Hematopoietic multipotent progenitor cell treated with erythropoietin and hydrocortisone succinate and interleukin-3 and kit ligand, for 8 days (in vitro differentiated cells): Measurements from ENCODE around the gene KSR2.

Experiments
- DNase-seq: peaks from one replicate; pipeline ENCODE4 v3.0.0-alpha.2; 2015

KSR2 gene

GRCh38 chr12:117599849-117600248 lies 368.9 kb downstream of the KSR2 start:
- no peak for DNase-seq

GRCh38 chr12:117596968-117597367 lies 371.8 kb downstream of the KSR2 start:
- DNase-seq: no peak

- DNase-seq: no peak
Measured at GRCh38 chr12:117595751-117596150, 373.0 kb downstream of the KSR2 start.

- no peak for DNase-seq
Measured at GRCh38 chr12:117594481-117594880, 374.3 kb downstream of the KSR2 start.

- DNase-seq: no peak
Measured at GRCh38 chr12:117593815-117594400, 374.9 kb downstream of the KSR2 start.

GRCh38 chr12:117592588-117593305 lies 376.0 kb downstream of the KSR2 start:
- no peak for DNase-seq

- no peak for DNase-seq
Measured at GRCh38 chr12:117590999-117591398, 377.8 kb downstream of the KSR2 start.

GRCh38 chr12:117590386-117590785 lies 378.4 kb downstream of the KSR2 start:
- DNase-seq: no peak

- no peak for DNase-seq
Measured at GRCh38 chr12:117589021-117589420, 379.8 kb downstream of the KSR2 start.

- peak; percentile 47 for DNase-seq
Measured at GRCh38 chr12:117587631-117588287, 381.0 kb downstream of the KSR2 start.

- no peak for DNase-seq
Measured at GRCh38 chr12:117583677-117584225, 385.0 kb downstream of the KSR2 start.

- DNase-seq: no peak
Measured at GRCh38 chr12:117583092-117583491, 385.7 kb downstream of the KSR2 start.

GRCh38 chr12:117582135-117582784 lies 386.5 kb downstream of the KSR2 start:
- DNase-seq: no peak

- DNase-seq: peak; percentile 30
Measured at GRCh38 chr12:117580718-117581062, 388.1 kb downstream of the KSR2 start.

GRCh38 chr12:117580015-117580717 lies 388.6 kb downstream of the KSR2 start:
- no peak for DNase-seq

- DNase-seq: no peak
Measured at GRCh38 chr12:117577122-117577657, 391.6 kb downstream of the KSR2 start.

- DNase-seq: no peak
Measured at GRCh38 chr12:117576053-117576452, 392.7 kb downstream of the KSR2 start.

- DNase-seq: no peak
Measured at GRCh38 chr12:117574655-117575054, 394.1 kb downstream of the KSR2 start.

GRCh38 chr12:117572755-117573154 lies 396.0 kb downstream of the KSR2 start:
- DNase-seq: no peak

GRCh38 chr12:117571321-117571720 lies 397.5 kb downstream of the KSR2 start:
- DNase-seq: no peak

GRCh38 chr12:117570608-117571007 lies 398.2 kb downstream of the KSR2 start:
- no peak for DNase-seq

- DNase-seq: no peak
Measured at GRCh38 chr12:117567644-117568216, 401.1 kb downstream of the KSR2 start.
